ENCODE data around the gene HAO1. TPM values are rescaled to one million over a fixed set of nuclear protein-coding genes. Genes with fewer than 3 reads are reported as not detected.
A peak's percentile ranks its signal among the peaks of the same experiment; 100 is the strongest.

HAO1 gene
- total and polyA plus RNA-seq, 2 experiments from 2014 or later, result not detected

- DNase-seq (ENCODE audit: low read depth in 1 of 2, low spot score in 1 of 2), result peak in 1 of 2 donors; percentile 18
- no peaks in the 10 kb centered on the region for H3K9me3 ChIP-seq (ENCODE audit: low read depth)
- no peaks in the 10 kb centered on the region for H3K36me3 ChIP-seq
- H3K27me3 ChIP-seq, result no peaks in the 10 kb centered on the region
- H3K4me3 ChIP-seq, result no peak overlapping the region
- no peaks in the 10 kb centered on the region for H3K4me1 ChIP-seq (ENCODE audit: low read depth)
- H3K27ac ChIP-seq, result no peak overlapping the region
- TF ChIP-seq, protein P1, sequence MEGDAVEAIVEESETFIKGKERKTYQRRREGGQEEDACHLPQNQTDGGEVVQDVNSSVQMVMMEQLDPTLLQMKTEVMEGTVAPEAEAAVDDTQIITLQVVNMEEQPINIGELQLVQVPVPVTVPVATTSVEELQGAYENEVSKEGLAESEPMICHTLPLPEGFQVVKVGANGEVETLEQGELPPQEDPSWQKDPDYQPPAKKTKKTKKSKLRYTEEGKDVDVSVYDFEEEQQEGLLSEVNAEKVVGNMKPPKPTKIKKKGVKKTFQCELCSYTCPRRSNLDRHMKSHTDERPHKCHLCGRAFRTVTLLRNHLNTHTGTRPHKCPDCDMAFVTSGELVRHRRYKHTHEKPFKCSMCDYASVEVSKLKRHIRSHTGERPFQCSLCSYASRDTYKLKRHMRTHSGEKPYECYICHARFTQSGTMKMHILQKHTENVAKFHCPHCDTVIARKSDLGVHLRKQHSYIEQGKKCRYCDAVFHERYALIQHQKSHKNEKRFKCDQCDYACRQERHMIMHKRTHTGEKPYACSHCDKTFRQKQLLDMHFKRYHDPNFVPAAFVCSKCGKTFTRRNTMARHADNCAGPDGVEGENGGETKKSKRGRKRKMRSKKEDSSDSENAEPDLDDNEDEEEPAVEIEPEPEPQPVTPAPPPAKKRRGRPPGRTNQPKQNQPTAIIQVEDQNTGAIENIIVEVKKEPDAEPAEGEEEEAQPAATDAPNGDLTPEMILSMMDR (IDR thresholded peaks at IDR 0.05; ENCODE audit: low read depth, low read length), result no peak
Observed at GRCh38 chr20:7911586-7912330, 28.5 kb downstream of the HAO1 start.

DNA sequence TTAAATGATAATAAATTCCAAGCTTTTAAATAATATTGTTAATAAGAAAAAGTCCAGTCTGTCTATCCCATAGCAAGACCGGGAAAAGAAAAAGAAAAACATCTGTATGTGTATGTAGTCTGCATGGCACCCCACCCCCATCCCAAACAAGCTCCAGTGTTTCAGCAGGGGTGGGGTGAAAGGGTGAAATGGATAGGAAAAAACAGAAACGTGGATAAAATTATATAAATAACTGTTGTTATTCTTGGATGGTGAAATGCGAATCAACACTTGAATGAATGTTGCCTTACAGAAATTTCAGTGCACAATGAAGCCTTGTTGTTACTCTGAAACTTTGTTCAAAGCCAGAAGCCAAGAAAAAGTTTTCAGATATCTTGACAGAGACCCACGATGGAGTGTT lies 31.4 kb downstream of the HAO1 start:
- Histone ChIP-seq H3K36me3 (no peaks in the 10 kb centered on the region), H3K9me3 (ENCODE audit: low read depth) (no peaks in the 10 kb centered on the region), H3K27ac (no peak overlapping the region), H3K27me3 (no peaks in the 10 kb centered on the region), H3K4me1 (ENCODE audit: low read depth) (no peaks in the 10 kb centered on the region), H3K4me3 (no peak overlapping the region)
- TF ChIP-seq, protein P1 (IDR thresholded peaks at IDR 0.05; ENCODE audit: low read depth, low read length), result no peak
- DNase-seq (ENCODE audit: low read depth in 1 of 2, low spot score in 1 of 2), result no peak

GRCh38 chr20:7903429-7903828 lies 36.8 kb downstream of the HAO1 start:
- Histone ChIP-seq H3K27ac (no peak overlapping the region), H3K9me3 (ENCODE audit: low read depth) (no peaks in the 10 kb centered on the region), H3K27me3 (no peaks in the 10 kb centered on the region), H3K36me3 (no peaks in the 10 kb centered on the region), H3K4me3 (no peak overlapping the region), H3K4me1 (ENCODE audit: low read depth) (no peaks in the 10 kb centered on the region)
- DNase-seq (ENCODE audit: low read depth in 1 of 2, low spot score in 1 of 2), result no peak
- TF ChIP-seq, protein P1 (IDR thresholded peaks at IDR 0.05; ENCODE audit: low read depth, low read length), result no peak

DNA sequence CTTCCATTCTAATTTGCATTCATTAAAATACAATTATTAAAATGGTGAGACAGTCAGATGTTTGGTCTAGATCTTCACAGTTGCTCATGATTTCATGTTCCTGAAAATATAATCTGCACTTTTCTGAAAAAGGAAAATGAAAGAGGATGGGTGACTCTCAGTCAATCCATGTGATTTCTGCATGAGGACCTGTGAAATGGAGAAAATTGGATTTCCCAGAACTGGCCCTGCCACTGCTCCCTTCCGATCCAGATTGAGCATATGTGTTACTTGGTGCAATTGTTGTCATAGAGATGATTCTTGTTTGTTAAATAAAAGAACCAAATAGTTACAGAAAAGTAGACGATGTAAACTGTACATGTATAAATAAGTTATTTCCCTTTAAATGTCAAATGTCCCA lies 37.4 kb downstream of the HAO1 start:
- Histone ChIP-seq H3K4me3 (no peak overlapping the region), H3K36me3 (no peaks in the 10 kb centered on the region), H3K27me3 (no peaks in the 10 kb centered on the region), H3K27ac (no peak overlapping the region), H3K9me3 (ENCODE audit: low read depth) (no peaks in the 10 kb centered on the region), H3K4me1 (ENCODE audit: low read depth) (no peaks in the 10 kb centered on the region)
- TF ChIP-seq, protein P1 (IDR thresholded peaks at IDR 0.05; ENCODE audit: low read depth, low read length), result no peak
- no peak for DNase-seq (ENCODE audit: low read depth in 1 of 2, low spot score in 1 of 2)

DNA sequence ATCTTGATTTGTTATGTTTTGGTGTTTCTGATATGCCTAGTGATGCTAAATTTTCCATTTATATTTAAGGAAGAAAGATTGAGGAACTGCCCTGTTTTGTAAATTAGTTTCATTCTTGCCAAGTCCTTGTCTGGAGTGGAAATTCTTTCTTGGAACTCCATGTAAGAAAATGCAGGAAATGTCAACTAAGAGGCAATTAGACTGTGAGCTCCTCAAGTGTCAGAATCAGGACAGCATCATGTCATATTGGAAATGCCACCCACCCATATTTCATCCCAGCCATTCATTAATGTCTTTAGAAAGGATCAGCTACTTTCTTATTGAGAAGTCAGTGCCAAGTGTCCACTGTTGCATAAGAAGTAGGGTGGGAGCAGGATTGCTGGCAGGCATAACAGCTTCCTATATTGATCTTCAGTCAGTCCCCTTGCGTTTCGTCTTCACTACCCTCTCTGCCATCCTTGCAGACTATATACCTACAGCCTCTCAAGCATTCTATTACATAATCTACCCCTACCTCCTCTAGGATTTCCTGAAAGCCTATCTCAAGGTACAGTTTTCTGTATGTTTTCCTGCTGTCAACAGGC lies 42.4 kb downstream of the HAO1 start:
- Histone ChIP-seq H3K4me3 (no peak overlapping the region), H3K27me3 (no peaks in the 10 kb centered on the region), H3K9me3 (ENCODE audit: low read depth) (no peaks in the 10 kb centered on the region), H3K4me1 (ENCODE audit: low read depth) (no peaks in the 10 kb centered on the region), H3K27ac (no peak overlapping the region), H3K36me3 (no peaks in the 10 kb centered on the region)
- DNase-seq (ENCODE audit: low read depth in 1 of 2, low spot score in 1 of 2), result no peak
- TF ChIP-seq, protein P1 (IDR thresholded peaks at IDR 0.05; ENCODE audit: low read depth, low read length), result no peak

All from cardiac muscle cell (in vitro differentiated cells and primary cell).